Caco-2 (cell line): ENCODE measurements around the gene LILRA5. TPM values are rescaled to one million over a fixed set of nuclear protein-coding genes. Genes with fewer than 3 reads are reported as not detected.
"Not testable (repeated sequence)": the region's sequence is repeated elsewhere in the genome, so short reads cannot be mapped to it uniquely, and the experiment has no call there.

Experiments used
- BruUV-seq: library from RNA; stranded (reverse); fragments of 400-500 nt; replicated peaks from 2 replicates; lab custom pipeline; 2021; lab: Mats Ljungman, UMichigan
- CTCF ChIA-PET: fragments of 300-600 bp; sonication (Branson Sonifier 250); formaldehyde crosslinking; loops from one replicate; lab custom pipeline; 2022; ENCODE audit warnings: antibody characterized with exemption; lab: Charles Lee
- POLR2A ChIA-PET: fragments of 300-600 bp; sonication (Branson Sonifier 250); formaldehyde crosslinking; loops from one replicate; lab custom pipeline; 2022; ENCODE audit warnings: antibody characterized with exemption; lab: Charles Lee
- DNase-seq, 2 experiments: peaks; one replicate each; pipeline versions ENCODE4 v3.0.0 to v3.0.0-alpha.2; 2020 to 2022
- H3K27me3 ChIP-seq: replicated peaks from 2 replicates; pipeline ENCODE4 v1.6.0; 2011; ENCODE audit warnings: low read length; ENCODE audit not compliant: control insufficient read depth, insufficient read depth
- H3K36me3 ChIP-seq: 2 replicates; pipeline ENCODE4 v1.5.1; 2011; ENCODE audit warnings: low read length; ENCODE audit not compliant: control insufficient read depth, insufficient read depth
- H3K4me1 ChIP-seq: fragments of 250-450 bp; sonication (Bioruptor Pico); 2 replicates; pipeline ENCODE4 v1.5.1; 2020; ENCODE audit warnings: mild to moderate bottlenecking
- H3K4me3 ChIP-seq: 2 replicates; pipeline ENCODE4 v1.5.1; 2011; ENCODE audit warnings: low read depth, mild to moderate bottlenecking, control low read depth, low read length
- H3K9me3 ChIP-seq: fragments of 250-450 bp; sonication (Bioruptor Pico); 2 replicates; pipeline ENCODE4 v1.5.1; 2020; ENCODE audit warnings: mild to moderate bottlenecking, moderate library complexity
- H3K27ac Mint-ChIP-seq: one replicate; pipeline ENCODE4 v1.8.0; 2022; ENCODE audit warnings: mixed read lengths; ENCODE audit not compliant: unreplicated experiment
- H3K27me3 Mint-ChIP-seq: one replicate; pipeline ENCODE4 v1.8.0; 2022; ENCODE audit warnings: mixed read lengths; ENCODE audit not compliant: insufficient read depth, unreplicated experiment
- H3K36me3 Mint-ChIP-seq: one replicate; pipeline ENCODE4 v1.8.0; 2022; ENCODE audit warnings: mild to moderate bottlenecking, mixed read lengths; ENCODE audit not compliant: insufficient read depth, unreplicated experiment
- H3K4me1 Mint-ChIP-seq: one replicate; pipeline ENCODE4 v1.8.0; 2022; ENCODE audit warnings: low read depth, mixed read lengths; ENCODE audit not compliant: unreplicated experiment
- H3K4me3 Mint-ChIP-seq: one replicate; pipeline ENCODE4 v1.8.0; 2022; ENCODE audit warnings: mild to moderate bottlenecking, moderate library complexity, mixed read lengths; ENCODE audit not compliant: unreplicated experiment
- H3K9me3 Mint-ChIP-seq: one replicate; pipeline ENCODE4 v1.8.0; 2022; ENCODE audit warnings: mixed read lengths; ENCODE audit not compliant: unreplicated experiment
- intact Hi-C: fragments of 100-400 bp; cut with micrococcal nuclease; formaldehyde crosslinking; loops from one replicate; pipeline ENCODE4 v1.10.0; 2022; ENCODE audit not compliant: unreplicated experiment
- total RNA-seq: library from RNA; stranded (reverse); gene quantifications from 2 replicates; pipeline ENCODE4 v1.2.3, GENCODE V29; 2022
- TF ChIP-seq, protein P1 (sequence below), 2 experiments: fragments of 200-600 bp in 1 of 2; IDR thresholded peaks; 1 replicate in 1 of 2; 2 replicates in 1 of 2; pipeline versions ENCODE4 v1.5.1 to v1.8.0; 2011 to 2022; ENCODE audit warnings: antibody characterized with exemption in 1 of 2, control low read depth in 1 of 2, inconsistent platforms in 1 of 2, low read depth in 1 of 2, low read length in 1 of 2, mild to moderate bottlenecking in 1 of 2, moderate library complexity in 1 of 2; ENCODE audit not compliant: insufficient read depth in 1 of 2, severe bottlenecking in 1 of 2, unreplicated experiment in 1 of 2

LILRA5 gene
- total RNA-seq, 1 experiment from 2014 or later, result not detected

DNA sequence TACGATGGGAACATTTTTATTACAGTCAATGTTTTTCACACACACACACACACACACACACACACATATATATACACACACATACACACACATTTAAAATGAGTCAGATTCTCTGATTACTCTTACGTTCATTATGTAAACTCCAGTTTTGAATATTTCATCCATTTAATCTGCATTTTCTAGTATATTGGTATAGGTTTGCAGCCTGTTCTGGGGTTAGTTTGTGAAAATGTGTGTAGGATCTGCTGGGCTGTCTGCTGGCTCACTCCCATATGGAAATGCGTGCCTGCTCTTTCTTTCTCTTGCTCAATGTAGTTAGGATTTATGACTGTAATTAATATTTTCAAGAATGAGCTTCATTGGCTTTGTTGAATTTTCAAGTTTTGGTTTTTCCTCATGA lies 39.1 kb downstream of the LILRA5 start:
- Mint-ChIP-seq H3K9me3 (no peaks in the 10 kb centered on the region), H3K4me3 (no peak overlapping the region), H3K27me3 (peaks cover 38% of the 10 kb centered on the region), H3K4me1 (no peaks in the 10 kb centered on the region), H3K36me3 (no peaks in the 10 kb centered on the region), H3K27ac (no peak overlapping the region)
- ChIA-PET POLR2A (interaction anchor here (0.7 kb wide), 1 partner anchor 84 kb away, joined by 4 read pairs; the partner anchor contains the start of gene MBOAT7), CTCF (no interaction called here)
- DNase-seq, result no peak
- Histone ChIP-seq H3K4me3 (no peak overlapping the region), H3K27me3 (no peaks in the 10 kb centered on the region; the same call in 1 of the 2 replicates), H3K9me3 (no peaks in the 10 kb centered on the region), H3K4me1 (no peaks in the 10 kb centered on the region), H3K36me3 (no peaks in the 10 kb centered on the region)
- TF ChIP-seq, protein P1, sequence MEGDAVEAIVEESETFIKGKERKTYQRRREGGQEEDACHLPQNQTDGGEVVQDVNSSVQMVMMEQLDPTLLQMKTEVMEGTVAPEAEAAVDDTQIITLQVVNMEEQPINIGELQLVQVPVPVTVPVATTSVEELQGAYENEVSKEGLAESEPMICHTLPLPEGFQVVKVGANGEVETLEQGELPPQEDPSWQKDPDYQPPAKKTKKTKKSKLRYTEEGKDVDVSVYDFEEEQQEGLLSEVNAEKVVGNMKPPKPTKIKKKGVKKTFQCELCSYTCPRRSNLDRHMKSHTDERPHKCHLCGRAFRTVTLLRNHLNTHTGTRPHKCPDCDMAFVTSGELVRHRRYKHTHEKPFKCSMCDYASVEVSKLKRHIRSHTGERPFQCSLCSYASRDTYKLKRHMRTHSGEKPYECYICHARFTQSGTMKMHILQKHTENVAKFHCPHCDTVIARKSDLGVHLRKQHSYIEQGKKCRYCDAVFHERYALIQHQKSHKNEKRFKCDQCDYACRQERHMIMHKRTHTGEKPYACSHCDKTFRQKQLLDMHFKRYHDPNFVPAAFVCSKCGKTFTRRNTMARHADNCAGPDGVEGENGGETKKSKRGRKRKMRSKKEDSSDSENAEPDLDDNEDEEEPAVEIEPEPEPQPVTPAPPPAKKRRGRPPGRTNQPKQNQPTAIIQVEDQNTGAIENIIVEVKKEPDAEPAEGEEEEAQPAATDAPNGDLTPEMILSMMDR (IDR thresholded peaks at IDR 0.05; ENCODE audit: insufficient read depth in 1 of 2, low read depth in 1 of 2, low read length in 1 of 2, severe bottlenecking in 1 of 2, unreplicated experiment in 1 of 2), result no peak
- intact Hi-C loops, result no loop called here
- BruUV-seq, result no TSS peak

DNA sequence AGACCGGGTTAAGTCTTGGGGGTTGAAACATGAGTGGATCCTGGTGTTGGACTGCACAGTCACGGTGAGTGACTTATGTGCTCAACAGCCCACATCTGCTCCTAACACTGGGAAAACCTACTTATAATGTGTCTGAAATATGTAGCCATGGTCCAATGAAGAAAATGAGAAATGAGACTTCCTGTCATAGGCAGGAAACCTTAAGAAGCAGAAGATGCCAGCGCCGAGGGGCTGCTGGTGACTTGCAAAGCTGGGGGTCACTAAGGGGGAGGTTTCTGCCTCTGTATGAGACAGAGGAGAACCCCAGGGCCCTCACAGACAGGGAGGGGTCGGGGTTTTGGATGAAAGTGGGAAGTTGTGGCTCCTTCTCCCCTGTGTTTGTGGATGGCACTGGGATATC lies 40.8 kb downstream of the LILRA5 start:
- H3K4me1 ChIP-seq, DNase-seq, H3K4me1 Mint-ChIP-seq, BruUV-seq, H3K4me3 Mint-ChIP-seq, H3K36me3 ChIP-seq, H3K27ac Mint-ChIP-seq, H3K9me3 Mint-ChIP-seq, H3K27me3 ChIP-seq, POLR2A ChIA-PET, intact Hi-C loops, H3K36me3 Mint-ChIP-seq, CTCF ChIA-PET, H3K9me3 ChIP-seq, H3K4me3 ChIP-seq: not testable (repeated sequence)
- H3K27me3 Mint-ChIP-seq, result peaks cover 32% of the 10 kb centered on the region

DNA sequence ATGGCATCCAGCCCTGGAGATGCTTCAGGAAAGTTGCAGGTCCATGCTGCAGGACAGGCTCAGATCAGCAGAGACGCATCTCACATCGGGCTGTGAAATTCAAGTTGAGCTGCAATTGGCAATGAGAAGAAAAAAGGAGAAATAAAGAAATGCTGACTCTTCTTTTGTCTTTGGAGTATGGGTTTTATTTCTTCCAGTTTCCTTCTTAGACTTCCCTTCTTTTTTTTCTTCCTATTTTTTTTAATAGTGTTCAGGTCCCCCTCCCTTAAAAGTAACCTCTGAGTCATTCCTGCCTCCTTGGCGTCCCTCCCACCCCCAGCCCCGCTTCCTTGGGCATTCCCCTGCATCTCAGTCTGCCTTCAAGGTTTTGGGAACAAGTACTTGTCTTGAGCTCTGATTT lies 41.4 kb downstream of the LILRA5 start:
- H3K27me3 ChIP-seq, BruUV-seq, POLR2A ChIA-PET, H3K4me3 ChIP-seq, DNase-seq, H3K36me3 ChIP-seq, H3K4me3 Mint-ChIP-seq, intact Hi-C loops, H3K9me3 ChIP-seq, H3K4me1 Mint-ChIP-seq, H3K36me3 Mint-ChIP-seq, H3K27ac Mint-ChIP-seq, H3K4me1 ChIP-seq, H3K9me3 Mint-ChIP-seq, CTCF ChIA-PET: not testable (repeated sequence)
- peaks cover 32% of the 10 kb centered on the region for H3K27me3 Mint-ChIP-seq

DNA sequence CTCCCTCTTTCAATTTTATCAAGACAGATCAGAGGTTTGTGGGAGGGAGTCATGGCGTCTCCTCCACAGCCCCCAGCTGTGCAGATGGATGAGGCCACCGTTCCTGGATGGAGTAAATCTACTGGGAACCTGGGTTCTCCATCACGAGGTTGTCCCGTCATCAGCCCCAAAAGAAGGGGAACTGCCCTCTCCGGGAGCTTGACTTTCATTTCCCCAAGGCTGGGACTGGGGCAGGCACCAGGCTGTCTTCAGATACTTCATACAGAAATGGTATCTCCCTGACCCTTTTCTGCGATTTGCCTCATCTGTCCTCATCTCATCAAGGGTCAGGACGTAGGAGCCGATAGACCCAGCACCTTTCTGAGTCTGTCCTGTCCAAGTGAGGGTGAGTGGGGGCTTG lies 41.9 kb downstream of the LILRA5 start:
- BruUV-seq, result no TSS peak
- no peaks in the 10 kb centered on the region for H3K36me3 ChIP-seq
- H3K4me3 Mint-ChIP-seq, result no peak overlapping the region
- intact Hi-C loops, result no loop called here
- ChIA-PET CTCF (no interaction called here), POLR2A (no interaction called here)
- H3K4me1 ChIP-seq, result no peaks in the 10 kb centered on the region
- no peaks in the 10 kb centered on the region; the same call in 1 of the 2 replicates for H3K27me3 ChIP-seq
- H3K9me3 Mint-ChIP-seq, result no peaks in the 10 kb centered on the region
- no peaks in the 10 kb centered on the region for H3K4me1 Mint-ChIP-seq
- no peaks in the 10 kb centered on the region for H3K36me3 Mint-ChIP-seq
- DNase-seq, result no peak
- TF ChIP-seq, protein P1 (IDR thresholded peaks at IDR 0.05; ENCODE audit: insufficient read depth in 1 of 2, low read depth in 1 of 2, low read length in 1 of 2, severe bottlenecking in 1 of 2, unreplicated experiment in 1 of 2), result no peak
- H3K9me3 ChIP-seq, result no peaks in the 10 kb centered on the region
- H3K4me3 ChIP-seq, result no peak overlapping the region
- H3K27ac Mint-ChIP-seq, result no peak overlapping the region
- H3K27me3 Mint-ChIP-seq, result peaks cover 30% of the 10 kb centered on the region
